Neural cell (in vitro differentiated cells): ENCODE results near the gene ITGAV. TPM values are rescaled to one million over a fixed set of nuclear protein-coding genes. Genes with fewer than 3 reads are reported as not detected.
A peak's percentile ranks its signal among the peaks of the same experiment; 100 is the strongest.

ENCODE experiments used
- H2AFZ ChIP-seq: fragments of 200-600, 300-800 bp; sonication (generic), shearing (Covaris generic); 2 replicates; pipeline ENCODE4 v1.6.0; 2014; ENCODE audit warnings: low read depth, mild to moderate bottlenecking, antibody characterized with exemption, low read length, moderate library complexity
- H3F3A ChIP-seq: fragments of 200-600 bp; shearing (Covaris generic); 2 replicates; pipeline ENCODE4 v1.6.1; 2016; ENCODE audit warnings: mild to moderate bottlenecking, moderate library complexity, mixed read lengths, antibody characterized with exemption, low read length; ENCODE audit not compliant: insufficient read depth, poor library complexity, severe bottlenecking
- H3K27ac ChIP-seq: fragments of 200-600, 300-800 bp; sonication (generic), shearing (Covaris generic); 2 replicates; pipeline ENCODE4 v1.5.1; 2014; ENCODE audit warnings: mild to moderate bottlenecking, low read length, moderate library complexity
- H3K27me3 ChIP-seq: fragments of 300-800, 200-600 bp; sonication (generic), shearing (Covaris generic); 2 replicates; pipeline ENCODE4 v1.6.0; 2014; ENCODE audit warnings: mild to moderate bottlenecking, low read depth, low read length, moderate library complexity; ENCODE audit not compliant: insufficient read depth
- H3K36me3 ChIP-seq: fragments of 300-800, 200-600 bp; sonication (generic), shearing (Covaris generic); 2 replicates; pipeline ENCODE4 v1.5.1; 2014; ENCODE audit warnings: mild to moderate bottlenecking, antibody characterized with exemption, low read length, moderate library complexity; ENCODE audit not compliant: insufficient read depth
- H3K4me2 ChIP-seq: fragments of 300-800, 200-600 bp; sonication (generic), shearing (Covaris generic); 2 replicates; pipeline ENCODE4 v1.6.0; 2014; ENCODE audit warnings: mild to moderate bottlenecking, low read length
- H3K4me3 ChIP-seq: fragments of 300-800, 200-600 bp; sonication (generic), shearing (Covaris generic); 2 replicates; pipeline ENCODE4 v1.5.1; 2014; ENCODE audit warnings: mild to moderate bottlenecking, low read length, moderate library complexity
- H3K79me2 ChIP-seq: fragments of 200-600 bp; shearing (Covaris generic); replicated peaks from 2 replicates; pipeline ENCODE4 v1.6.0; 2014; ENCODE audit warnings: mild to moderate bottlenecking, low read length, moderate library complexity; ENCODE audit not compliant: insufficient read depth
- H3K9ac ChIP-seq: fragments of 300-800, 200-600 bp; sonication (generic), shearing (Covaris generic); 2 replicates; pipeline ENCODE4 v1.6.1; 2016; ENCODE audit warnings: mild to moderate bottlenecking, low read length, mixed read lengths
- H3K9me2 ChIP-seq: fragments of 200-600 bp; shearing (Covaris generic); 2 replicates; pipeline ENCODE4 v1.6.1; 2016; ENCODE audit warnings: mild to moderate bottlenecking, low read length, mixed read lengths; ENCODE audit not compliant: insufficient read depth
- H3K9me3 ChIP-seq: fragments of 200-600, 300-800 bp; sonication (generic), shearing (Covaris generic); 2 replicates; pipeline ENCODE4 v1.6.1; 2016; ENCODE audit warnings: mild to moderate bottlenecking, mixed run types, low read length, moderate library complexity, mixed read lengths
- H4K20me1 ChIP-seq: fragments of 200-600 bp; shearing (Covaris generic); 2 replicates; pipeline ENCODE4 v1.6.1; 2016; ENCODE audit warnings: mild to moderate bottlenecking, mixed run types; ENCODE audit not compliant: insufficient read depth
- CTCF ChIP-seq: fragments of 450-650 bp; IDR thresholded peaks from 2 replicates; pipeline ENCODE4 v1.5.1; 2014; ENCODE audit warnings: antibody characterized with exemption, mild to moderate bottlenecking, moderate library complexity; ENCODE audit not compliant: poor library complexity, severe bottlenecking
- EP300 ChIP-seq: fragments of 450-650 bp; conservative IDR thresholded peaks from 2 replicates; pipeline ENCODE4 v1.6.1; 2014; ENCODE audit warnings: antibody characterized with exemption, mild to moderate bottlenecking, moderate library complexity; ENCODE audit not compliant: poor library complexity, severe bottlenecking
- EZH2 ChIP-seq: fragments of 200-600, 300-800 bp; shearing (Covaris generic), sonication (generic); IDR thresholded peaks from 2 replicates; pipeline ENCODE4 v1.6.1; 2014; ENCODE audit warnings: antibody characterized with exemption, low read length, borderline replicate concordance, mild to moderate bottlenecking; ENCODE audit not compliant: insufficient read depth, poor library complexity, severe bottlenecking
- MXI1 ChIP-seq: fragments of 450-650 bp; conservative IDR thresholded peaks from 2 replicates; pipeline ENCODE4 v1.6.1; 2014; ENCODE audit warnings: antibody characterized with exemption, mild to moderate bottlenecking; ENCODE audit not compliant: poor library complexity, severe bottlenecking
- POLR2AphosphoS5 ChIP-seq: IDR thresholded peaks from 2 replicates; pipeline ENCODE4 v1.6.1; 2012
- RAD21 ChIP-seq: fragments of 450-650 bp; conservative IDR thresholded peaks from 2 replicates; pipeline ENCODE4 v1.6.1; 2014; ENCODE audit warnings: antibody characterized with exemption, mild to moderate bottlenecking, moderate library complexity
- REST ChIP-seq: IDR thresholded peaks from 2 replicates; pipeline ENCODE4 v1.6.1; 2012; ENCODE audit warnings: borderline replicate concordance
- SMC3 ChIP-seq: fragments of 450-650 bp; conservative IDR thresholded peaks from 2 replicates; pipeline ENCODE4 v1.6.1; 2014; ENCODE audit warnings: antibody characterized with exemption, mild to moderate bottlenecking, moderate library complexity; ENCODE audit not compliant: poor library complexity
- TAF1 ChIP-seq: IDR thresholded peaks from 2 replicates; pipeline ENCODE4 v1.6.1; 2012; ENCODE audit warnings: low read depth
- polyA plus RNA-seq: library from polyadenylated mRNA; depleted of rRNA; stranded (reverse); fragments of >200 nt; gene quantifications from 2 replicates; pipeline ENCODE4 v1.2.3, GENCODE V29; 2014

ITGAV gene
- polyA plus RNA-seq, 1 donor from 2014 or later = 6.6 TPM

GRCh38 chr2:186641807-186642321, 52.0 kb downstream of the ITGAV start:
- Histone ChIP-seq H3K9me3 (no peaks in the 10 kb centered on the region), H3K27ac (no peak overlapping the region), H3K9me2 (no peaks in the 10 kb centered on the region), H3K79me2 (no peaks in the 10 kb centered on the region), H3K4me3 (no peak overlapping the region), H3K27me3 (no peaks in the 10 kb centered on the region), H3F3A (no peaks in the 10 kb centered on the region), H3K4me2 (no peak overlapping the region), H3K9ac (no peak overlapping the region), H4K20me1 (no peaks in the 10 kb centered on the region), H2AFZ (no peak overlapping the region), H3K36me3 (no peaks in the 10 kb centered on the region)
- TF ChIP-seq EZH2 (no peak), EP300 (no peak), MXI1 (no peak), POLR2AphosphoS5 (no peak), RAD21 (peak; percentile 76), CTCF (peak; percentile 75), TAF1 (no peak), SMC3 (peak; percentile 75), REST (no peak)

GRCh38 chr2:186644791-186645190, 54.9 kb downstream of the ITGAV start:
- no peaks in the 10 kb centered on the region for H3K79me2 ChIP-seq
- no peaks in the 10 kb centered on the region for H4K20me1 ChIP-seq
- no peaks in the 10 kb centered on the region for H3K9me3 ChIP-seq
- TF ChIP-seq TAF1 (no peak), RAD21 (no peak), REST (no peak), EZH2 (no peak), EP300 (no peak), POLR2AphosphoS5 (no peak)
- H3K9ac ChIP-seq = no peak overlapping the region
- no peak overlapping the region for H3K27ac ChIP-seq
- no peaks in the 10 kb centered on the region for H3K9me2 ChIP-seq
- H3K4me2 ChIP-seq = no peak overlapping the region
- no peak overlapping the region for H2AFZ ChIP-seq
- no peaks in the 10 kb centered on the region for H3F3A ChIP-seq
- no peak overlapping the region for H3K4me3 ChIP-seq
- no peaks in the 10 kb centered on the region for H3K27me3 ChIP-seq
- H3K36me3 ChIP-seq = no peaks in the 10 kb centered on the region
